GM04504 (cell line): ENCODE results near the gene RNF208.
"Not testable (repeated sequence)": the region's sequence is repeated elsewhere in the genome, so short reads cannot be mapped to it uniquely, and the experiment has no call there.

Experiments used
- DNase-seq: peaks from one replicate; pipeline ENCODE4 v3.0.0-alpha.2; 2012; ENCODE audit warnings: low read depth

The RNF208 gene

GRCh38 chr9:137240318-137240840 is 18.3 kb upstream of the RNF208 start:
- peak; percentile 67 for DNase-seq

- not testable (repeated sequence) for DNase-seq
These were observed 17.6 kb upstream of the RNF208 start for GRCh38 chr9:137239541-137240200.

- DNase-seq, result no peak
These were observed 16.0 kb upstream of the RNF208 start for GRCh38 chr9:137237759-137238726.

GRCh38 chr9:137236936-137237421 is 14.9 kb upstream of the RNF208 start:
- no peak for DNase-seq

- DNase-seq, result peak; percentile 44
These were observed 14.3 kb upstream of the RNF208 start for GRCh38 chr9:137236238-137236935.

- no peak for DNase-seq
These were observed 13.6 kb upstream of the RNF208 start for GRCh38 chr9:137235424-137236237.

GRCh38 chr9:137234758-137235423 is 12.9 kb upstream of the RNF208 start:
- no peak for DNase-seq

- DNase-seq, result no peak
These were observed 12.1 kb upstream of the RNF208 start for GRCh38 chr9:137234055-137234697.

GRCh38 chr9:137233143-137233980 is 11.3 kb upstream of the RNF208 start:
- no peak for DNase-seq

- no peak for DNase-seq
These were observed 10.5 kb upstream of the RNF208 start for GRCh38 chr9:137232510-137232909.

GRCh38 chr9:137232101-137232500 is 10.1 kb upstream of the RNF208 start:
- no peak for DNase-seq

GRCh38 chr9:137231372-137232039 is 9.5 kb upstream of the RNF208 start:
- DNase-seq, result no peak

GRCh38 chr9:137230705-137231371 is 8.8 kb upstream of the RNF208 start, which contains the start of gene SLC34A3:
Gene SLC34A3 (plus strand): TSS chr9:137230901. CDS start chr9:137231703, 802 bp downstream.
- no peak for DNase-seq

- DNase-seq, result no peak
These were observed 8.1 kb upstream of the RNF208 start for GRCh38 chr9:137229903-137230704.

- no peak for DNase-seq
These were observed 7.2 kb upstream of the RNF208 start for GRCh38 chr9:137228968-137229896.

- DNase-seq, result no peak
These were observed 6.5 kb upstream of the RNF208 start for GRCh38 chr9:137228506-137228967.
